Upper lobe of left lung (tissue), 6 donors: ENCODE results near the gene IPP. TPM values are rescaled to one million over a fixed set of nuclear protein-coding genes. Genes with fewer than 3 reads are reported as not detected.
"Not testable (repeated sequence)": the region's sequence is repeated elsewhere in the genome, so short reads cannot be mapped to it uniquely, and the experiment has no call there.

Source experiments
- ATAC-seq, 2 donors: fragments of 200-7000 bp; cut with Tn5 transposase; one replicate each; pipeline ENCODE4 v1.9.1; 2022; ENCODE audit warnings: mild to moderate bottlenecking in 2 of 2, moderate library complexity in 2 of 2; ENCODE audit not compliant: low FRiP score in 2 of 2
- DNase-seq, 2 donors: peaks; one replicate each; pipeline ENCODE4 v3.0.0-alpha.2; 2019 to 2020
- H3K27ac ChIP-seq, 4 donors: fragments of 200-600 bp; sonication (generic); one replicate each; pipeline ENCODE4 v1.5.1; 2016 to 2019
- H3K27me3 ChIP-seq, 4 donors: fragments of 200-600 bp; sonication (generic); one replicate each; pipeline ENCODE4 v1.5.1; 2017 to 2019
- H3K36me3 ChIP-seq, 4 donors: fragments of 200-600 bp; sonication (generic); one replicate each; pipeline ENCODE4 v1.5.1; 2016 to 2019
- H3K4me1 ChIP-seq, 4 donors: fragments of 200-600 bp; sonication (generic); one replicate each; pipeline ENCODE4 v1.5.1; 2018 to 2019
- H3K4me3 ChIP-seq, 4 donors: fragments of 200-600 bp; sonication (generic); one replicate each; pipeline ENCODE4 v1.5.1; 2017 to 2019; ENCODE audit warnings: mild to moderate bottlenecking in 2 of 4, moderate library complexity in 1 of 4
- H3K9me3 ChIP-seq, 4 donors: fragments of 200-600 bp; sonication (generic); one replicate each; pipeline ENCODE4 v1.5.1; 2018 to 2019
- EP300 ChIP-seq, 4 donors: sonication (generic); formaldehyde crosslinking; IDR thresholded peaks; one replicate each; pipeline ENCODE4 v1.5.1; 2017; ENCODE audit warnings: antibody characterized with exemption in 4 of 4, control low read depth in 2 of 4
- POLR2A ChIP-seq, 4 donors: fragments of 450-650 bp; IDR thresholded peaks; one replicate each; pipeline ENCODE4 v1.5.1; 2016 to 2017; ENCODE audit warnings: antibody characterized with exemption in 4 of 4, mild to moderate bottlenecking in 2 of 4
- POLR2AphosphoS5 ChIP-seq, 2 donors: sonication (generic); formaldehyde crosslinking; IDR thresholded peaks; one replicate each; pipeline ENCODE4 v1.5.1; 2017; ENCODE audit warnings: antibody characterized with exemption in 2 of 2
- WGBS, 2 donors: methylation state at CpG; one replicate each; pipeline ENCODE4 v1.1.5; 2017 to 2018; 5-methylcytosine and 5-hydroxymethylcytosine counted together
- total RNA-seq, 6 donors: library from RNA; depleted of rRNA in 4 of 6; stranded (reverse); fragments of >200 nt in 4 of 6; gene quantifications; one replicate each; pipeline versions ENCODE4 v1.1.0 to v1.2.1, GENCODE V29; 2016 to 2021
- TF ChIP-seq, protein P1 (sequence below), 6 experiments: fragments of 450-650 bp in 4 of 6; fragments of 200-600 bp in 2 of 6; sonication (generic) in 2 of 6; IDR thresholded peaks; one replicate each; pipeline ENCODE4 v1.5.1; 2016 to 2019; ENCODE audit warnings: antibody characterized with exemption in 6 of 6
- donor health status: DM: no; HTN: no; CAD: no; lungs with moderate emphysema.
- donor health status: DM: no; HTN: yes; CAD: no; lungs with severe emphysema.

Gene IPP
- total RNA-seq, 6 donors from 2014 or later, result 3.8 to 23.0 (median 12.9) TPM

DNA sequence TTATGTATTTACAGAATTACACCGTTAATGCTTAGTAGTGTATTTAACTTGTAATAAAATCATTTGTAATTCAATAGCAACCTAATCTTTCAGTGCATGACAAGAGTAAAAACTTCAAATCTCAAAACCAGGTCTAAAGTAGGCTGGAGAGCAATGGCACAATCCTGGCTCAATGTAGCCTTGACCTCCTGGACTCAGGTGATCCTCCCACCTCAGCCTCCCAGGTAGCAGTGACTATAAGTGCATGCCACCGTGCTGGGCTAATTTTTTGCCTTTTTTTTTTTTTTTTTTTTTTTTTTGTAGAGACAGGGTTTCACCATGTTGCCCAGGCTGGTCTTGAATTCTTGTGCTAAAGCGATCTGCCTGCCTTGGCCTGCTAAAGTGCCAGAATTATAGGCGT lies 11.3 kb downstream of the IPP start:
- Histone ChIP-seq H3K27me3 (no peaks in the 10 kb centered on the region), H3K36me3 (peaks cover 0 to 14% (median 2%) of the 10 kb centered on the region in 4 donors), H3K27ac (no peak overlapping the region), H3K4me1 (no peaks in the 10 kb centered on the region), H3K9me3 (no peaks in the 10 kb centered on the region), H3K4me3 (no peak overlapping the region)
- 95 to 96% methylated on average over 4 of the region's 4 CpGs for WGBS, 2 donors
- ATAC-seq, result no peak
- TF ChIP-seq EP300 (IDR thresholded peaks at IDR 0.05) (no peak), POLR2A (IDR thresholded peaks at IDR 0.05) (no peak), POLR2AphosphoS5 (IDR thresholded peaks at IDR 0.05) (no peak)
- TF ChIP-seq, protein P1, sequence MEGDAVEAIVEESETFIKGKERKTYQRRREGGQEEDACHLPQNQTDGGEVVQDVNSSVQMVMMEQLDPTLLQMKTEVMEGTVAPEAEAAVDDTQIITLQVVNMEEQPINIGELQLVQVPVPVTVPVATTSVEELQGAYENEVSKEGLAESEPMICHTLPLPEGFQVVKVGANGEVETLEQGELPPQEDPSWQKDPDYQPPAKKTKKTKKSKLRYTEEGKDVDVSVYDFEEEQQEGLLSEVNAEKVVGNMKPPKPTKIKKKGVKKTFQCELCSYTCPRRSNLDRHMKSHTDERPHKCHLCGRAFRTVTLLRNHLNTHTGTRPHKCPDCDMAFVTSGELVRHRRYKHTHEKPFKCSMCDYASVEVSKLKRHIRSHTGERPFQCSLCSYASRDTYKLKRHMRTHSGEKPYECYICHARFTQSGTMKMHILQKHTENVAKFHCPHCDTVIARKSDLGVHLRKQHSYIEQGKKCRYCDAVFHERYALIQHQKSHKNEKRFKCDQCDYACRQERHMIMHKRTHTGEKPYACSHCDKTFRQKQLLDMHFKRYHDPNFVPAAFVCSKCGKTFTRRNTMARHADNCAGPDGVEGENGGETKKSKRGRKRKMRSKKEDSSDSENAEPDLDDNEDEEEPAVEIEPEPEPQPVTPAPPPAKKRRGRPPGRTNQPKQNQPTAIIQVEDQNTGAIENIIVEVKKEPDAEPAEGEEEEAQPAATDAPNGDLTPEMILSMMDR (IDR thresholded peaks at IDR 0.05), result no peak
- DNase-seq, result no peak

DNA sequence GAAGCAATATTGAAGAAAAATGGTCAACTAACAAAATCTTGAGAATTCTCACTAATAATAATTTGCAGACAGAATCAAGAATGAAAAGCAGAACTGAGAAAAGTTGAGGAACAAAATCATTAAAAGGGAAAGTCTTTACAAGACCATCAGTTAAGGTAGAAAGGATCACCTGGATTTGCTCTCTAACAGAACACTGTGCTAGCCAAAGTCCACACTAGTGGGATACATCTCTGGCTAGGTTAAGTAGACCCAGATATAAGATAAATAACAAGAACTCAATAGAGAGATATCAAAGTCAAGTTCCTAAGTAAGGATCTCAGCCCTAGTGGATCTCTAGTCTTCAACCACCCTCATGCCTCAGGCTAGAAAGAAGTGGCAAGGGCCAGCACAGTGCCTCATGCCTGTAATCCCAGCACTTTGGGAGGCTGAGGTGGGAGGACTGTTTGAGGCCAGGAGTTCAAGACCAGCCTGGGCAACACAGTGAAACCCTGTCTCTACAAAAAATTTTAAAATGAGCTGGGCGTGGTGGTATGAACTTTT lies 19.6 kb downstream of the IPP start:
- DNase-seq (no peak), ATAC-seq (no peak)
- TF ChIP-seq, protein P1 (IDR thresholded peaks at IDR 0.05), result no peak
- no peak for TF ChIP-seq POLR2A (IDR thresholded peaks at IDR 0.05)
- no peak for TF ChIP-seq EP300 (IDR thresholded peaks at IDR 0.05)
- no peak for TF ChIP-seq POLR2AphosphoS5 (IDR thresholded peaks at IDR 0.05)
- Histone ChIP-seq H3K27me3 (no peaks in the 10 kb centered on the region), H3K4me1 (peaks cover 0 to 8% (median 5%) of the 10 kb centered on the region in 4 donors), H3K27ac (peak overlapping the region in 3 of 4 donors; percentile 14 to 62 (median 32)), H3K9me3 (no peaks in the 10 kb centered on the region), H3K36me3 (peaks cover 0 to 17% (median 4%) of the 10 kb centered on the region in 4 donors), H3K4me3 (no peak overlapping the region)
- WGBS, 2 donors, result 91 to 92% methylated on average over 1 of the region's 1 CpG

DNA sequence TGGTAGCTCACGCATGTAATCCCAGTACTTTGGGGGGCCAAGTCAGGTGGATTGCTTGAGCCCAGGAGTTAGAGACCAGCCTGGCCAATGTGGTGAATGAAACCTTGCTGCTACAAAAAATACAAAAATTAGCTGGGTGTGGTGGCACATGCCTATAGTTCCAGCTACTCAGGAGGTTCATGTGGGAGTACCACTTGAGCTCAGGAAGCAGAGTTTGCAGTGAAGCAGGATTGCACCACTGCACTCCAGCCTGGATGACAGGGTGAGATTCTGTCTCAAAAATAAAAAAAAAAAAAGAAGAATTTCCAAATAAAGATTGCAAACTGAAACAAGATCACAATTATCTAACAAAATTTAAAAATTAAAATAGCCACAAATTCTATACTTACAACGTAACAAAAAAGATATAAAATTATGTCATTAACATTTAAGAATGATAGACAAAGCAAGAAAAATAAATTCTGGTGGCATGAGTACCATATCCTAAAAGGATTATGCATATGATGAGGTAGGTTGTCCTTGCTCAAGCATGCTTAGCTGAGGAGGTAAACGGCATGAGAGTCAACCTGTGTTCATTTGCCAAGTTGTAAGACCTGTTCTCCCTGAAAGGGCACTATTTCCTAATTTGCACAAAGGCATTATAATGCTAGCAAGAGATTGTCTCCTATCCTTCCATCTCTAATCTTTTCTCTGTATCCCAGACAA lies 20.2 kb downstream of the IPP start:
- Histone ChIP-seq H3K36me3 (peaks cover 0 to 17% (median 4%) of the 10 kb centered on the region in 4 donors), H3K27me3 (no peaks in the 10 kb centered on the region), H3K4me1 (peaks cover 0 to 8% (median 5%) of the 10 kb centered on the region in 4 donors), H3K27ac (peak overlapping the region in 3 of 4 donors; percentile 9 to 32 (median 14)), H3K9me3 (no peaks in the 10 kb centered on the region), H3K4me3 (no peak overlapping the region)
- ATAC-seq (peak in 1 of 2 donors; percentile 78), DNase-seq (peak in 1 of 2 donors; percentile 74)
- no peak for TF ChIP-seq POLR2A (IDR thresholded peaks at IDR 0.05)
- TF ChIP-seq, protein P1 (IDR thresholded peaks at IDR 0.05), result no peak
- peak in 1 of 4 donors; percentile 22 for TF ChIP-seq EP300 (IDR thresholded peaks at IDR 0.05)
- TF ChIP-seq POLR2AphosphoS5 (IDR thresholded peaks at IDR 0.05), result peak in 1 of 2 donors; percentile 29
- 55 to 62% methylated on average over 3 of the region's 3 CpGs for WGBS, 2 donors

DNA sequence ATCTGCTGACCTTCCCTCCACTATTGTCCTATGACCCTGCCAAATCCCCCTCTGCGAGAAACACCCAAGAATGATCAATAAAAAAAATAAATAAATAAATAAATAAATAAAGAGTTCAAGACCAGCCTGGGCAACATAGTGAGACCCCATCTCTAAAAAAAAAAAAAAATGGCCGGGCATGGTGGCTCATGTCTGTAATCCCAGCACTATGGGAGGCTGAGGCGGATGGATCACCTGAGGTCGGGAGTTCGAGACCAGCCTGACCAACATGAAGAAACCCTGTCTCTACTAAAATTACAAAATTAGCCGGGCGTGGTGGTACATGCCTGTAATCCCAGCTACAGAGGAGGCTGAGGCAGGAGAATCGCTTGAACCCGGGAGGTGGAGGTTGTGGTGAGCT lies 24.4 kb downstream of the IPP start:
- 95% methylated on average over 8 to 9 of the region's 9 CpGs for WGBS, 2 donors
- not testable (repeated sequence) for ATAC-seq, DNase-seq, H3K27ac ChIP-seq, H3K9me3 ChIP-seq, H3K27me3 ChIP-seq, H3K4me3 ChIP-seq
- peaks cover 4 to 11% (median 6%) of the 10 kb centered on the region in 4 donors for H3K4me1 ChIP-seq
- peaks cover 0 to 17% (median 4%) of the 10 kb centered on the region in 4 donors for H3K36me3 ChIP-seq

DNA sequence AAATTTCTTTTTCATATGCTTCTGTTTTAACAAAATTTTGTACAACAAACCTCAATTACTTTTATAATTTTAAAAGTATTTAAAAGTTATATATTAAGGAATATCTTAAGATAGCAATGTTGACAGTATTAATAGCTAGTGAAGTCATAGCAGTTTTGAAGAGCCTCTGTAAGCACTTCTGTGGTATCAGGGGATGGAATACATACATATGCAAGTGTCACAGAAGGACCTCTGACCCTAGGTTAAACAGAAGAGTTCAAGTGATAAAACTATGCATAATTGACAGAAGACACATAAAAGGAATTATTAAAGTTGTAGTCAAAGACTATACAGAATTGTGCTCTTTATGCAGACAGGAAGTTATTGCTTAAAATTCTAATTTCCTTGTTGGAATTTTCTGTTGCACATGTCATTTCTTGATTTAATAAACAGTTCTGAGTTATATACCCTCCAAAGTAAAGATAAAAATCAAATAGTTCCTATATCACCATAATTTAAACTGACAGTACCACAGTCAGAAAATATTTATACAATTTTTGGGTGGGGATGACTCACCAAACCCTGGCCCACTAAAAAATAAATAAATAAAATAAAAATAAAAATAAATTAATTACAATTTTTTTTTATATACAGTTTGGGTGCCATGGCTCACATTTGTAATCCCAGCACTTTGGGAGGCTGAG lies 27.1 kb downstream of the IPP start:
- Histone ChIP-seq H3K27ac (no peak overlapping the region), H3K4me1 (peaks cover 0 to 6% (median 4%) of the 10 kb centered on the region in 4 donors), H3K4me3 (no peak overlapping the region), H3K27me3 (no peaks in the 10 kb centered on the region), H3K9me3 (no peaks in the 10 kb centered on the region), H3K36me3 (peaks cover 0 to 14% (median 4%) of the 10 kb centered on the region in 4 donors)
- DNase-seq (no peak), ATAC-seq (no peak)
- TF ChIP-seq, protein P1 (IDR thresholded peaks at IDR 0.05), result no peak
- TF ChIP-seq EP300 (IDR thresholded peaks at IDR 0.05) (no peak), POLR2A (IDR thresholded peaks at IDR 0.05) (no peak), POLR2AphosphoS5 (IDR thresholded peaks at IDR 0.05) (no peak)
